GM19468 (cell line): ENCODE results near the gene NEDD4L.
"Not testable (repeated sequence)": the region's sequence is repeated elsewhere in the genome, so short reads cannot be mapped to it uniquely, and the experiment has no call there.

ENCODE experiments used
- ATAC-seq: cut with Tn5 transposase; IDR thresholded peaks from one replicate; pipeline ENCODE4 v1.9.1; 2021; ENCODE audit warnings: mild to moderate bottlenecking, moderate library complexity, moderate number of reproducible peaks; ENCODE audit not compliant: unreplicated experiment; ENCODE audit errors: extremely low read depth

Gene NEDD4L

GRCh38 chr18:58170036-58170435 is 126.0 kb downstream of the NEDD4L start:
- ATAC-seq = not testable (repeated sequence)

DNA sequence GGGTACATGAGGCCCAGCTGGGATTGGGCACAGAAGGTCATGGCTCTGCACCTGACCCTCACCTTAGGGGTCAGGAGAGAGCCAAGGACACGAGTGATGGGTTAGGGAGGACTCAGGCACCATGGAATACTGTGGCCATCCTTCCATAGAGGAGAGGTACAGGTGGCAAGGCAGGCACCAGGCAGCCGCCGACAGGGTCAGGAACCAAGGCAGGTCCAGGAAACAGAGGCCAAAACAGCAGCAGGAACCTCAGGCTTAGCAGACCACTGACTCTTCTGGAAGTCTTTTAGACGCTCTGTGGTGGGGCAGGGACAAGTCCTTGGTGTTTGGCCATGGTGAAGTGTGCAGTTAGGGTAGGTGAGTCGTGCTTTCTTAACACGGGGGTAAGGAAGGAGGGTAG is 128.0 kb downstream of the NEDD4L start:
- ATAC-seq = no peak

DNA sequence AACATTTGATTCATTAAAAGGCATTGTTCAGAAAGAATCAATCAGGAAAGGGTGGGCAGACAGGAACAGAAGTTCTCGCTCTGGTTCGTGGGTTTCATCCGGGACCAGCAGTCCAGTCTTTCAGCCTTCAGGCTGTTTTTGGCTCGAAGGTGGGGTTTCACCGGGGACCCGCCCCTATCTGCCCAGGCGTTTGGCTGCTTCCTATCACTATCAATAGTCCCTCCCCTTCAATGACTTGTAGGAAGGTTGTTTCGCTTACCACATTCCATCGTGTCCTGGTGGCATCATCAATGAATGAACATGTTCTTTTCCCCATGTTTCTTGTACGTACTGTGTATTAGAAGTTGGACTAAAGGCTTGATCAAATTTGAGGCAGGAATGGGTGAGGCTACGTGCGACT is 130.3 kb downstream of the NEDD4L start:
- no peak for ATAC-seq

DNA sequence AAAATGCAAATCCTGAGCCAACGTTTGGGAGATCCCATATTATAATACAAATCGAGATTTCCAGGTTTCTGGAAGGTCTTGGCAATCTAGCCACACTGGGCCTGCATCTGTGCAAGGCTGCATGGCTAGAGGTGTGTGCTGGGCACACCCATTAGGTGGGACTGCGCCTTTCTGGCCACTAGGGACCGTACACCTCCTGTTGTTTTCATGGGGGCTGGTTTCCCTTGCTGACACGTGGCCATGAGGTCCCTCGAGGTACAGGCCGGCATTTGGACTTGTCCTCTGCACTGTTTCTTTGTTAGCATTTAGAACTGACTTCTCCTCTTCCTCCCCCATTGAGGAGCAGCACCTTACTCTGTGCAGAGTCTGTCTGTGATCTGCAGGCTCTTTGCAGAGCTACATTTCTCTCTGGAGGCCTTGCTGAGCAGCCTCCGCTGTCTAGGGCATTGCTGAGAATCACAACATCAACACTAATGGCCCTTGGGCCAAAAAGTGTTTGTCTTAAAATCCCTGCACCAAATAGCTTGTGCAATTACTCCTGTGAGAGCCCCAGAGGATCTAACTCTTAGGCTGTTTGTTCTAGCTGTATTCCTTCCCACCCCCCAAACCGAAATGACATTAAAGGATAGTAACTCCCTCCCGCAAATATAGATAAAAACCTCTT is 131.2 kb downstream of the NEDD4L start:
- ATAC-seq = no peak

DNA sequence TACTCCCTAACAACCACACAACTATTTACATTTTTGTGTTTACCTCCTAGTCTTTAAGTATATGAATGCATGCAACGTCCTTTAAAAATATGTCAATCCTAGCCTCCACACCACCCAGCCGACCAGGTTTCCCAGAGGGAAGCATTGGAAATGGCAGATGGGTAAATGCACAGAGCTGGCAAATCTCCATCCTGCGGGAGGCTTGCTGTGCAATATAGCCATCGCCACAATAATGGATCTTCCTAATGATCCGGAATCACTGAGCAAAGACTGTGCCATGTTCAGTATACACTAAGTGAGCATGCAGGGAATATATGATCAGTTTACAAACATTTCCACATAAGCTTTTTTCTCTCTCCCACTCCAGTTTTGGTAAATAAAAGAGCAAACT is 131.8 kb downstream of the NEDD4L start:
- ATAC-seq = no peak

GRCh38 chr18:58177004-58177717 is 133.1 kb downstream of the NEDD4L start:
- ATAC-seq = no peak

- ATAC-seq = no peak
Measured at GRCh38 chr18:58177896-58178470, 134.0 kb downstream of the NEDD4L start.

DNA sequence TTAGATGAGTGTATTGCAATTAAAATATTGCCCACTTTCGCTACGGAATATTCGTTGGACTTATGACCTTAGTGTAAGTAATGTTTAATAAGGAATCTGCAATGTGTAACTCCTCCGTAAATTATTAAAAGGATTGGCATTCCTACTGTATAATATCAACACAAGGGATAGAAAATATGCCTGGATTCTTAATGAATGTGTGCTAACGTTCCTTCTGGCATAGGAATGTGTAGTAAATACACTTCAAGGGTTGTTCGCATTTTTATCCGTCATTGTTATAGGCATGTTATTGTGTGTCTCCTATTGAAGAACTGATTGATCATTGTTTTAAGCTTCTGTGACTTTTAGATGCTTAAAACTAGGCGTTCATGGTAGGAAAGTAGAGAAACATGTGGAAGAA is 134.5 kb downstream of the NEDD4L start:
- ATAC-seq = no peak

GRCh38 chr18:58180172-58180571 is 136.1 kb downstream of the NEDD4L start:
- no peak for ATAC-seq

DNA sequence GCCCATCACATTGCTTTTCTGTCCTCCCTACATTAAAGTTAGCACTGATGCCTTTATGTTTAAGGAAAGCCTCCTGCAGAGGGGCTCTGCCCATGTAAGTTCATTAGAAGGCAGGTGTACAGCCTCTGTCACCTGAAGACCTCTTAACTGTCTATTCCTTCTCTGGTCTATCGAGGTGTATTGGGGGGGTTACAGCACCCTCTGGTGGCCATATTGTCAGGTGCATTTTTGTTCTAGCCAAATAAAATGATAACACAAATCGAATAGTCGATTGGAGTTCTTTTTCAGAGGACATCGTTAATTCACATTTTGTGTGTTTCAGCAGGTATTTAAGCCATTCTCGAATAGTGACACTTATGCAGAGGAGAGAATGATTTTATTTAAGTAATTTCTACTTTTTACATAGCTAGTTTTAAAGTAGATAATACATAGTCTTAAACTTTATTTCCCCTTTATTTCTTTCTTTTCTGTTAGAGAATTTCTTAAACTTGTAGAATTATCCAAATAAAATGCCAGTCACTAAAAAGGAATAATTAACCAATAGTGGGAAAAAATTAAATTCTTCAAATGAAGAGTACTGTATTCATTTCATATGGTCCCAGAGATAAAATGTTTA is 136.8 kb downstream of the NEDD4L start:
- no peak for ATAC-seq

GRCh38 chr18:58181988-58182387 is 138.0 kb downstream of the NEDD4L start:
- no peak for ATAC-seq

- ATAC-seq = no peak
Measured at GRCh38 chr18:58183226-58183625, 139.2 kb downstream of the NEDD4L start.

DNA sequence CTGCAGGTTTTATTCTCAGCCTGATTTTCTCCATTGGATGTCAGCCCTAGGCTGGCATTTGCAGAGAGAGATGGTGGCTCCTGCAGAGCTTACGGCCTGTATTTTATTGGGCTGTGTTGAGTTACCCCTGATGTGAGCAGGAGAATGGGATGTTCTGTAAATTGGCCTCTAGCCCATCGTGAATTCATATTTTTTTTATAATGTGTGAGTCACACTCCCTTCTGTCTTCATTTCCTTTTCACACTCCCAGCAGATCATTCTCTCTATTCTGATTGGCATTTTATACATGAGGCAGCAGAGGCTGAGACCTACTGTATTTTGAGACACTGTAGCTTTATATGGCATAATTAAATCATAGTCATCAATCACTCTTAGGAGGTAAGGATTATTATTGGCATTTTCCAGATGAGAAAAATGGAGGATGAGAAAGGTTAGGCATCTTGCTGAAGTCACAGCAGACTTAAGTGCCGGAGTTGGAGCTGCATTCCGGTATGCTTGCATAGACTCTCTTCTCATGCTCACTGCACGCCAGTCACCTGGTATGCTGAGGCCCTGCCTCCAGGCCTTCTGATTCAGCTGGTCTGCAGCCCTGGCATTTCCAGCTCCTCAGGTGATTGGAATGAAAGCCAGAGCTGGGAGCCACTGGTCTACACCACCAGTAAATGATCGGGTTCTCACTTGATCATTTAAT is 142.4 kb downstream of the NEDD4L start:
- no peak for ATAC-seq

- ATAC-seq = no peak
Measured at GRCh38 chr18:58187674-58188073, 143.6 kb downstream of the NEDD4L start.

GRCh38 chr18:58188996-58189395 is 145.0 kb downstream of the NEDD4L start:
- no peak for ATAC-seq

- no peak for ATAC-seq
Measured at GRCh38 chr18:58190842-58191530, 147.0 kb downstream of the NEDD4L start.

GRCh38 chr18:58191626-58192025 is 147.6 kb downstream of the NEDD4L start:
- no peak for ATAC-seq

- ATAC-seq = no peak
Measured at GRCh38 chr18:58192519-58192918, 148.5 kb downstream of the NEDD4L start.

- no peak for ATAC-seq
Measured at GRCh38 chr18:58194028-58194427, 150.0 kb downstream of the NEDD4L start.

DNA sequence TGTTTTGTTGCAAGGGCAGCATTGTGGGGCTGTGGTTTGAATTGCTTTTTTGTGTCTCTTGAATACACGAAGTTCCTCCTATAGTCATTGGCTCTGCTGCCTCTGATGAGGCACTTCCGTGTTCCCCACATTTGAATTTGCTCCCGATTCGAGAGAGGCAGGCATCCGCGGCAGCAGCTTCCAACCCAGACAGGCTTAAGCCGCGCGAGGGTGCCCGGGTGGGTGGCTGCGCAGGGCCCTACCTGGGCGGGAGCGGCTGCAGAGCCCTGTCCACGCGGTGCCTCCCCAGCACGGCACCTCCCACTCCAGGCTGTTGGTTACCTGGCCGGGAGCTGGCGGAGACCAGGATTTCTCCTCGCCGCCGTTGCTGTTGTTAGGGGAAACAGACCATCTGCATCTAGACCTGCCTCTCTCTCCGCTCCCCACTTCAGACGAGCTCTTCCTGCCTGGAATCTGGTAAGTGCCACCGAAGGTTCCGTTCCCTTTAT is 151.3 kb downstream of the NEDD4L start:
- ATAC-seq = no peak
